Peyer's patch (tissue), 4 donors: ENCODE data around the gene PALM2AKAP2.

Experiments
- CTCF ChIP-seq, 6 experiments: fragments of 450-650 bp in 4 of 6; fragments of 200-600 bp in 2 of 6; sonication (generic) in 1 of 6; IDR thresholded peaks; one replicate each; pipeline ENCODE4 v1.5.1; 2017 to 2019; ENCODE audit warnings: antibody characterized with exemption in 6 of 6, mild to moderate bottlenecking in 3 of 6, moderate library complexity in 1 of 6
- POLR2A ChIP-seq, 2 donors: fragments of 450-650 bp; IDR thresholded peaks; one replicate each; pipeline ENCODE4 v1.5.1; 2017; ENCODE audit warnings: antibody characterized with exemption in 2 of 2, mild to moderate bottlenecking in 2 of 2, moderate library complexity in 2 of 2

DNA sequence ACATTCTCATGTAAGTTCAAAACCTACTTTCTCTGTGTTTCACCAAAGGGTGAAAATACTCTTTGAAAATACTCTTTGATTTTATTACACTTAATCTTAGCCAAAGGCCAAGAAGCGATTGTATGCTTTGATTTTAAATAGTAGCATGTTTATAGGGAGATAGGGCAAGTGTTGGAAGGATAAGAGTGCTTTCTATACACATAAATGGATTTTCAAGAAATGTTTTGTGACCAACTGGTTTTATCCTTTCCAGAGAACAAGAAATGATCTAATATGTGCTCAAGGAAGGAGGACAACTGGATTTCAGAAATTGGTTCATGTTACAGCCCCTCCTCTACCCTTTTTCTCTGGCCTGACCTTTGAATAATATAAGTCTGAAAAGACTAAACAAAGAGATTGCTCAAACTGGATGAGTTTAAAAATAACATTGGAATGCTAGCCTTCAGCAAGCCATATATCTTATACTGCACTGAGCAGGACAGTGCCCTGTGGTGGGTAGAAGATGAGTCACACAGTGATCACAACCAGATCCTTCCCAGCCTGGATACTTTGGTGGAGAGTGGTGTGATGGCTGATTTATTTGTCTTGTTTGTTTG, 13.1 kb downstream of the PALM2AKAP2 start:
- TF ChIP-seq CTCF (IDR thresholded peaks at IDR 0.05) (no peak), POLR2A (IDR thresholded peaks at IDR 0.05) (no peak)
